MM.1S (cell line): ENCODE measurements around the gene SLC31A2.
"Not testable (repeated sequence)": the region's sequence is repeated elsewhere in the genome, so short reads cannot be mapped to it uniquely, and the experiment has no call there.

Experiments
- CTCF ChIP-seq: fragments of 300-600 bp; sonication (generic); IDR thresholded peaks from 2 replicates; pipeline ENCODE4 v1.5.1; 2016; ENCODE audit warnings: antibody characterized with exemption, low read length, mixed read lengths
- EZH2 ChIP-seq: fragments of 300-600 bp; sonication (generic); optimal IDR thresholded peaks from 2 replicates; pipeline ENCODE3; 2017; ENCODE audit warnings: low read depth, mild to moderate bottlenecking, antibody characterized with exemption, low read length, mixed read lengths

DNA sequence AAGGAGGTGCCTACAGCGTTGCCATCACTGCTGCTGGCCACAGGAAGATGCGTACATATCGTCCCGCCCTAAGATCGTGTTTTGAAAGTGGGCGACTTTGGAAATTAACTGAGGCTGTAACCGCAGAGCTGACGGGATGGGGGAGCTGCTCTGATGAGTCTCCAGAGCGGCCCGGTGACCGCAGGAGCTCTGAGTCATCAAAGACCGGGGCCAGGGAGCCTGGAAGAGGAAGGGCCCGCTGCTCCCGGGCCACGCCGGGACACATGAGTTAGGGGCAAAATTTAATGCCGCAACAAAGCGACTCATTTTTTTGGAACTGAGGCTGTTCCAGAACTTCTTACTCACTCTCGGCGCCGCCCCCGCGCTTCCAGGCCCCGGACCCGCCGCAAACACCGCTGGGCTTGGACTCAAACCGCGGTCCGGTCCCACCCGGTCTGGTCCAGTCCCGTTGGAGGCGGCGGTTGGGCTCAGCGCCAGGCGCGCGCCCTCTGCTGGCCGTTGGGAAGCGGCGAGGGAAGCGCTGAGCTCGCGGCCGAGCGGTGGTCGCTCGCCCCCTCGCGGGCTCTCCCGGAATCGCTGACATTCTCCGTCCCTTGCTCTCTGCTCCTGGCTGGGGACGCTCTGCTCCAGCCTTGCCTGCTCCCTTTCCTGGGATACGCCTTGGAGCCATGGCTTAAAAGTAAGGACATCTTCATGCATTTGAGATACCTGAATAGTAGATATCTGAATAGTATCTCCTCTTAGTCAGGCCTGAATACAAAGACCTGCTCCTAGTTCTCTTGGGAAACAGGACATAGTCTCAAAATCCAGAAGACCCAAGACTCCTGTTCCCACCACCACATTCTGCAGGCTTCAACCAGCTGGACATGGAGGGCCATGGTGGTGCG lies 39.5 kb upstream of the SLC31A2 start:
- TF ChIP-seq EZH2, result not testable (repeated sequence)
- TF ChIP-seq CTCF, result 0 out of 2 replicates have a peak, but pooled peaks have one; percentile 9
